ENCODE results near the gene C1orf226.
A peak's percentile ranks its signal among the peaks of the same experiment; 100 is the strongest.

Gene C1orf226

GRCh38 chr1:162385280-162385623, 3.7 kb downstream of the C1orf226 start:
- no peak for DNase-seq (ENCODE audit: low spot score)

- DNase-seq (ENCODE audit: low spot score), result no peak
These were observed 4.2 kb downstream of the C1orf226 start for GRCh38 chr1:162385702-162386101.

GRCh38 chr1:162386292-162387225, 5.0 kb downstream of the C1orf226 start:
- DNase-seq (ENCODE audit: low spot score), result no peak

- DNase-seq (ENCODE audit: low spot score), result no peak
These were observed 5.9 kb downstream of the C1orf226 start for GRCh38 chr1:162387226-162388082.

- DNase-seq (ENCODE audit: low spot score), result no peak
These were observed 6.6 kb downstream of the C1orf226 start for GRCh38 chr1:162388083-162388594.

- DNase-seq (ENCODE audit: low spot score), result no peak
These were observed 7.1 kb downstream of the C1orf226 start for GRCh38 chr1:162388615-162389014.

- DNase-seq (ENCODE audit: low spot score), result no peak
These were observed 7.7 kb downstream of the C1orf226 start for GRCh38 chr1:162389021-162389818.

- no peak for DNase-seq (ENCODE audit: low spot score)
These were observed 8.4 kb downstream of the C1orf226 start for GRCh38 chr1:162389971-162390370.

GRCh38 chr1:162390396-162391185, 9.1 kb downstream of the C1orf226 start:
- DNase-seq (ENCODE audit: low spot score), result no peak

- DNase-seq (ENCODE audit: low spot score), result peak; percentile 61
These were observed 10.4 kb downstream of the C1orf226 start for GRCh38 chr1:162391790-162392563.

GRCh38 chr1:162396201-162396906, 14.8 kb downstream of the C1orf226 start:
- no peak for DNase-seq (ENCODE audit: low spot score)

- no peak for DNase-seq (ENCODE audit: low spot score)
These were observed 15.5 kb downstream of the C1orf226 start for GRCh38 chr1:162397039-162397448.

GRCh38 chr1:162397943-162398560, 16.5 kb downstream of the C1orf226 start:
- no peak for DNase-seq (ENCODE audit: low spot score)

GRCh38 chr1:162398999-162399580, 17.6 kb downstream of the C1orf226 start:
- no peak for DNase-seq (ENCODE audit: low spot score)

GRCh38 chr1:162400790-162401355, 19.3 kb downstream of the C1orf226 start:
- no peak for DNase-seq (ENCODE audit: low spot score)

- no peak for DNase-seq (ENCODE audit: low spot score)
These were observed 23.1 kb downstream of the C1orf226 start for GRCh38 chr1:162404550-162405160.

- no peak for DNase-seq (ENCODE audit: low spot score)
These were observed 24.3 kb downstream of the C1orf226 start for GRCh38 chr1:162405800-162406199.

GRCh38 chr1:162406811-162407210, 25.3 kb downstream of the C1orf226 start:
- DNase-seq (ENCODE audit: low spot score), result no peak

Data from AG20443 (cell line).